Breast epithelium (tissue), 3 donors: ENCODE measurements around the gene NID2.

ENCODE experiments used
- CTCF ChIP-seq, 3 donors: fragments of 450-650 bp; IDR thresholded peaks; one replicate each; pipeline ENCODE4 v1.5.1; 2016 to 2017; ENCODE audit warnings: antibody characterized with exemption in 3 of 3, mild to moderate bottlenecking in 3 of 3, moderate library complexity in 3 of 3
- POLR2A ChIP-seq: fragments of 450-650 bp; IDR thresholded peaks from one replicate; pipeline ENCODE4 v1.6.1; 2016; ENCODE audit warnings: antibody characterized with exemption, mild to moderate bottlenecking, moderate library complexity

- TF ChIP-seq POLR2A, result no peak
- no peak for TF ChIP-seq CTCF (IDR thresholded peaks at IDR 0.05)
Measured at GRCh38 chr14:52023518-52023917, 45.3 kb downstream of the NID2 start.
